Ramos (cell line): Measurements from ENCODE around the gene HIF1AN.

ENCODE experiments used
- in situ Hi-C: fragments of 300-500 bp; cut with MboI; formaldehyde crosslinking; loops from one replicate; pipeline ENCODE4 v1.14.3; 2022; ENCODE audit warnings: low sequenced_read_pairs; ENCODE audit not compliant: unreplicated experiment

Gene HIF1AN

GRCh38 chr10:100535715-100536353 lies at the start of gene HIF1AN:
HIF1AN (plus strand) TSS chr10:100535943; CDS start chr10:100535959, 16 bp downstream.
- in situ Hi-C loops = no loop called here

GRCh38 chr10:100487529-100487928 lies 48.2 kb upstream of the HIF1AN start:
- in situ Hi-C loops = no loop called here

GRCh38 chr10:100489396-100489795 lies 46.3 kb upstream of the HIF1AN start:
- in situ Hi-C loops = no loop called here

- in situ Hi-C loops = no loop called here
Measured at GRCh38 chr10:100490531-100490930, 45.2 kb upstream of the HIF1AN start.

GRCh38 chr10:100496567-100496966 lies 39.2 kb upstream of the HIF1AN start:
- in situ Hi-C loops = no loop called here

- in situ Hi-C loops = no loop called here
Measured at GRCh38 chr10:100498059-100498458, 37.7 kb upstream of the HIF1AN start.

GRCh38 chr10:100501423-100501822 lies 34.3 kb upstream of the HIF1AN start:
- in situ Hi-C loops = no loop called here

GRCh38 chr10:100502926-100503494 lies 32.7 kb upstream of the HIF1AN start:
- in situ Hi-C loops = no loop called here

- in situ Hi-C loops = no loop called here
Measured at GRCh38 chr10:100504096-100504495, 31.6 kb upstream of the HIF1AN start.

- in situ Hi-C loops = no loop called here
Measured at GRCh38 chr10:100505164-100505563, 30.6 kb upstream of the HIF1AN start.

GRCh38 chr10:100506596-100507356 lies 29.0 kb upstream of the HIF1AN start:
- in situ Hi-C loops = no loop called here

GRCh38 chr10:100507357-100507732 lies 28.4 kb upstream of the HIF1AN start:
- in situ Hi-C loops = no loop called here

GRCh38 chr10:100508266-100508665 lies 27.5 kb upstream of the HIF1AN start:
- in situ Hi-C loops = no loop called here

GRCh38 chr10:100508691-100509150 lies 27.0 kb upstream of the HIF1AN start:
- in situ Hi-C loops = no loop called here

GRCh38 chr10:100509241-100509840 lies 26.4 kb upstream of the HIF1AN start:
- in situ Hi-C loops = no loop called here

- in situ Hi-C loops = loop anchor here (10.0 kb wide), 1 partner anchor 176 kb away; the partner anchor contains the start of gene PKD2L1
Measured at GRCh38 chr10:100510533-100511308, 25.0 kb upstream of the HIF1AN start.

- in situ Hi-C loops = loop anchor here (10.0 kb wide), 1 partner anchor 181 kb away; the partner anchor contains the start of gene PKD2L1
Measured at GRCh38 chr10:100515612-100516011, 20.1 kb upstream of the HIF1AN start.

- in situ Hi-C loops = loop anchor here (10.0 kb wide), 1 partner anchor 182 kb away; the partner anchor contains the start of gene PKD2L1
Measured at GRCh38 chr10:100516847-100517246, 18.9 kb upstream of the HIF1AN start.

GRCh38 chr10:100518761-100519241 lies 16.9 kb upstream of the HIF1AN start:
- in situ Hi-C loops = loop anchor here (10.0 kb wide), 1 partner anchor 184 kb away; the partner anchor contains the start of gene PKD2L1
